Activated CD4-positive, alpha-beta T cell treated with anti-CD3 and anti-CD28 coated beads for 48 hours (primary cell): ENCODE data around the gene GFPT1.

Experiments
- DNase-seq: peaks from one replicate; pipeline ENCODE4 v3.0.0-alpha.2; 2020

Gene GFPT1

GRCh38 chr2:69311024-69311416, 76.0 kb downstream of the GFPT1 start:
- no peak for DNase-seq

- DNase-seq: no peak
Measured at GRCh38 chr2:69310111-69311023, 76.7 kb downstream of the GFPT1 start.

- DNase-seq: no peak
Measured at GRCh38 chr2:69309351-69310110, 77.5 kb downstream of the GFPT1 start.

- DNase-seq: no peak
Measured at GRCh38 chr2:69308338-69308737, 78.7 kb downstream of the GFPT1 start.

GRCh38 chr2:69307579-69308064, 79.4 kb downstream of the GFPT1 start:
- no peak for DNase-seq

GRCh38 chr2:69306822-69307578, 80.0 kb downstream of the GFPT1 start:
- DNase-seq: peak; percentile 81

GRCh38 chr2:69306393-69306821, 80.6 kb downstream of the GFPT1 start:
- no peak for DNase-seq

- no peak for DNase-seq
Measured at GRCh38 chr2:69305712-69306392, 81.2 kb downstream of the GFPT1 start.

- DNase-seq: no peak
Measured at GRCh38 chr2:69305166-69305565, 81.9 kb downstream of the GFPT1 start.

- no peak for DNase-seq
Measured at GRCh38 chr2:69304656-69305055, 82.4 kb downstream of the GFPT1 start.

GRCh38 chr2:69300650-69301049, 86.4 kb downstream of the GFPT1 start:
- no peak for DNase-seq

GRCh38 chr2:69299772-69300516, 87.1 kb downstream of the GFPT1 start:
- no peak for DNase-seq

GRCh38 chr2:69298862-69299261, 88.2 kb downstream of the GFPT1 start:
- DNase-seq: no peak

GRCh38 chr2:69298261-69298660, 88.8 kb downstream of the GFPT1 start:
- DNase-seq: no peak

GRCh38 chr2:69297216-69297615, 89.8 kb downstream of the GFPT1 start:
- DNase-seq: no peak

GRCh38 chr2:69296421-69296820, 90.6 kb downstream of the GFPT1 start:
- no peak for DNase-seq

- no peak for DNase-seq
Measured at GRCh38 chr2:69292256-69292655, 94.8 kb downstream of the GFPT1 start.

GRCh38 chr2:69291721-69292120, 95.3 kb downstream of the GFPT1 start:
- DNase-seq: no peak

- no peak for DNase-seq
Measured at GRCh38 chr2:69291004-69291650, 95.9 kb downstream of the GFPT1 start.

GRCh38 chr2:69288429-69288828, 98.6 kb downstream of the GFPT1 start:
- no peak for DNase-seq

GRCh38 chr2:69287544-69287943, 99.5 kb downstream of the GFPT1 start:
- no peak for DNase-seq
